ENCODE results near the gene FOLR3.
"Not testable (repeated sequence)": the region's sequence is repeated elsewhere in the genome, so short reads cannot be mapped to it uniquely, and the experiment has no call there.

FOLR3 gene

GRCh38 chr11:72153874-72154273 is 18.3 kb downstream of the FOLR3 start:
- H3K4me1 ChIP-seq (ENCODE audit: control insufficient read depth, insufficient read depth, low read length); H3K9ac ChIP-seq (ENCODE audit: low read length); H3K27me3 ChIP-seq (ENCODE audit: control insufficient read depth, insufficient read depth, low read length); H3K4me3 ChIP-seq (ENCODE audit: low read length); H3K36me3 ChIP-seq (ENCODE audit: control insufficient read depth, insufficient read depth, low read length); H3K27ac ChIP-seq (ENCODE audit: low read depth, low read length): not testable (repeated sequence)

GRCh38 chr11:72154816-72155215 is 19.3 kb downstream of the FOLR3 start:
- Histone ChIP-seq H3K4me3 (ENCODE audit: low read length) (no peak overlapping the region), H3K27ac (ENCODE audit: low read depth, low read length) (no peak overlapping the region), H3K4me1 (ENCODE audit: control insufficient read depth, insufficient read depth, low read length) (no peaks in the 10 kb centered on the region), H3K9ac (ENCODE audit: low read length) (no peak overlapping the region), H3K27me3 (ENCODE audit: control insufficient read depth, insufficient read depth, low read length) (no peaks in the 10 kb centered on the region), H3K36me3 (ENCODE audit: control insufficient read depth, insufficient read depth, low read length) (no peaks in the 10 kb centered on the region)

- H3K27me3 ChIP-seq (ENCODE audit: control insufficient read depth, insufficient read depth, low read length), result no peaks in the 10 kb centered on the region
Measured at GRCh38 chr11:72155751-72156150, 20.2 kb downstream of the FOLR3 start.

GRCh38 chr11:72157131-72157530 is 21.6 kb downstream of the FOLR3 start:
- Histone ChIP-seq H3K4me1 (ENCODE audit: control insufficient read depth, insufficient read depth, low read length) (no peaks in the 10 kb centered on the region), H3K4me3 (ENCODE audit: low read length) (no peak overlapping the region), H3K27ac (ENCODE audit: low read depth, low read length) (no peak overlapping the region), H3K9ac (ENCODE audit: low read length) (no peak overlapping the region), H3K36me3 (ENCODE audit: control insufficient read depth, insufficient read depth, low read length) (no peaks in the 10 kb centered on the region), H3K27me3 (ENCODE audit: control insufficient read depth, insufficient read depth, low read length) (no peaks in the 10 kb centered on the region)

More at GRCh38 chr11:72155751-72156150, 20.2 kb downstream of the FOLR3 start:
- Histone ChIP-seq H3K9ac (ENCODE audit: low read length) (no peak overlapping the region), H3K4me3 (ENCODE audit: low read length) (no peak overlapping the region), H3K36me3 (ENCODE audit: control insufficient read depth, insufficient read depth, low read length) (no peaks in the 10 kb centered on the region), H3K27ac (ENCODE audit: low read depth, low read length) (no peak overlapping the region), H3K4me1 (ENCODE audit: control insufficient read depth, insufficient read depth, low read length) (no peaks in the 10 kb centered on the region)

GRCh38 chr11:72160319-72160718 is 24.8 kb downstream of the FOLR3 start:
- no peaks in the 10 kb centered on the region for H3K27me3 ChIP-seq (ENCODE audit: control insufficient read depth, insufficient read depth, low read length)
- H3K4me1 ChIP-seq (ENCODE audit: control insufficient read depth, insufficient read depth, low read length), result no peaks in the 10 kb centered on the region
- no peaks in the 10 kb centered on the region for H3K36me3 ChIP-seq (ENCODE audit: control insufficient read depth, insufficient read depth, low read length)
- no peak overlapping the region for H3K9ac ChIP-seq (ENCODE audit: low read length)
- no peak overlapping the region for H3K27ac ChIP-seq (ENCODE audit: low read depth, low read length)
- no peak overlapping the region for H3K4me3 ChIP-seq (ENCODE audit: low read length)

- H3K36me3 ChIP-seq (ENCODE audit: control insufficient read depth, insufficient read depth, low read length), result no peaks in the 10 kb centered on the region
- H3K27me3 ChIP-seq (ENCODE audit: control insufficient read depth, insufficient read depth, low read length), result no peaks in the 10 kb centered on the region
- H3K4me3 ChIP-seq (ENCODE audit: low read length), result no peak overlapping the region
- H3K9ac ChIP-seq (ENCODE audit: low read length), result no peak overlapping the region
- H3K27ac ChIP-seq (ENCODE audit: low read depth, low read length), result no peak overlapping the region
- no peaks in the 10 kb centered on the region for H3K4me1 ChIP-seq (ENCODE audit: control insufficient read depth, insufficient read depth, low read length)
Measured at GRCh38 chr11:72162891-72163492, 27.5 kb downstream of the FOLR3 start.

- H3K4me3 ChIP-seq (ENCODE audit: low read length); H3K27ac ChIP-seq (ENCODE audit: low read depth, low read length); H3K9ac ChIP-seq (ENCODE audit: low read length); H3K4me1 ChIP-seq (ENCODE audit: control insufficient read depth, insufficient read depth, low read length); H3K27me3 ChIP-seq (ENCODE audit: control insufficient read depth, insufficient read depth, low read length); H3K36me3 ChIP-seq (ENCODE audit: control insufficient read depth, insufficient read depth, low read length): not testable (repeated sequence)
Measured at GRCh38 chr11:72164187-72164586, 28.7 kb downstream of the FOLR3 start.

GRCh38 chr11:72169046-72169555 is 33.6 kb downstream of the FOLR3 start:
- H3K27ac ChIP-seq (ENCODE audit: low read depth, low read length); H3K36me3 ChIP-seq (ENCODE audit: control insufficient read depth, insufficient read depth, low read length); H3K27me3 ChIP-seq (ENCODE audit: control insufficient read depth, insufficient read depth, low read length); H3K9ac ChIP-seq (ENCODE audit: low read length); H3K4me1 ChIP-seq (ENCODE audit: control insufficient read depth, insufficient read depth, low read length); H3K4me3 ChIP-seq (ENCODE audit: low read length): not testable (repeated sequence)

GRCh38 chr11:72169754-72170153 is 34.2 kb downstream of the FOLR3 start:
- not testable (repeated sequence) for H3K9ac ChIP-seq (ENCODE audit: low read length); H3K4me3 ChIP-seq (ENCODE audit: low read length); H3K4me1 ChIP-seq (ENCODE audit: control insufficient read depth, insufficient read depth, low read length); H3K36me3 ChIP-seq (ENCODE audit: control insufficient read depth, insufficient read depth, low read length); H3K27me3 ChIP-seq (ENCODE audit: control insufficient read depth, insufficient read depth, low read length); H3K27ac ChIP-seq (ENCODE audit: low read depth, low read length)

GRCh38 chr11:72172043-72172442 is 36.5 kb downstream of the FOLR3 start:
- not testable (repeated sequence) for H3K9ac ChIP-seq (ENCODE audit: low read length); H3K4me1 ChIP-seq (ENCODE audit: control insufficient read depth, insufficient read depth, low read length); H3K36me3 ChIP-seq (ENCODE audit: control insufficient read depth, insufficient read depth, low read length); H3K27me3 ChIP-seq (ENCODE audit: control insufficient read depth, insufficient read depth, low read length); H3K4me3 ChIP-seq (ENCODE audit: low read length); H3K27ac ChIP-seq (ENCODE audit: low read depth, low read length)

GRCh38 chr11:72173291-72173690 is 37.8 kb downstream of the FOLR3 start:
- Histone ChIP-seq H3K27ac (ENCODE audit: low read depth, low read length) (no peak overlapping the region), H3K27me3 (ENCODE audit: control insufficient read depth, insufficient read depth, low read length) (no peaks in the 10 kb centered on the region), H3K4me3 (ENCODE audit: low read length) (no peak overlapping the region)

GRCh38 chr11:72174302-72175070 is 39.0 kb downstream of the FOLR3 start:
- no peaks in the 10 kb centered on the region for H3K36me3 ChIP-seq (ENCODE audit: control insufficient read depth, insufficient read depth, low read length)
- no peak overlapping the region for H3K27ac ChIP-seq (ENCODE audit: low read depth, low read length)
- H3K9ac ChIP-seq (ENCODE audit: low read length), result no peak overlapping the region
- no peaks in the 10 kb centered on the region for H3K27me3 ChIP-seq (ENCODE audit: control insufficient read depth, insufficient read depth, low read length)
- H3K4me1 ChIP-seq (ENCODE audit: control insufficient read depth, insufficient read depth, low read length), result no peaks in the 10 kb centered on the region
- H3K4me3 ChIP-seq (ENCODE audit: low read length), result no peak overlapping the region

More at GRCh38 chr11:72173291-72173690, 37.8 kb downstream of the FOLR3 start:
- Histone ChIP-seq H3K36me3 (ENCODE audit: control insufficient read depth, insufficient read depth, low read length) (no peaks in the 10 kb centered on the region), H3K9ac (ENCODE audit: low read length) (no peak overlapping the region), H3K4me1 (ENCODE audit: control insufficient read depth, insufficient read depth, low read length) (no peaks in the 10 kb centered on the region)

- H3K27me3 ChIP-seq (ENCODE audit: control insufficient read depth, insufficient read depth, low read length), result no peaks in the 10 kb centered on the region
- H3K4me1 ChIP-seq (ENCODE audit: control insufficient read depth, insufficient read depth, low read length), result no peaks in the 10 kb centered on the region
- H3K9ac ChIP-seq (ENCODE audit: low read length), result no peak overlapping the region
- no peak overlapping the region for H3K27ac ChIP-seq (ENCODE audit: low read depth, low read length)
- H3K36me3 ChIP-seq (ENCODE audit: control insufficient read depth, insufficient read depth, low read length), result no peaks in the 10 kb centered on the region
- no peak overlapping the region for H3K4me3 ChIP-seq (ENCODE audit: low read length)
Measured at GRCh38 chr11:72177656-72178055, 42.1 kb downstream of the FOLR3 start.
